ENCODE measurements around the gene TMEM134.

DNA sequence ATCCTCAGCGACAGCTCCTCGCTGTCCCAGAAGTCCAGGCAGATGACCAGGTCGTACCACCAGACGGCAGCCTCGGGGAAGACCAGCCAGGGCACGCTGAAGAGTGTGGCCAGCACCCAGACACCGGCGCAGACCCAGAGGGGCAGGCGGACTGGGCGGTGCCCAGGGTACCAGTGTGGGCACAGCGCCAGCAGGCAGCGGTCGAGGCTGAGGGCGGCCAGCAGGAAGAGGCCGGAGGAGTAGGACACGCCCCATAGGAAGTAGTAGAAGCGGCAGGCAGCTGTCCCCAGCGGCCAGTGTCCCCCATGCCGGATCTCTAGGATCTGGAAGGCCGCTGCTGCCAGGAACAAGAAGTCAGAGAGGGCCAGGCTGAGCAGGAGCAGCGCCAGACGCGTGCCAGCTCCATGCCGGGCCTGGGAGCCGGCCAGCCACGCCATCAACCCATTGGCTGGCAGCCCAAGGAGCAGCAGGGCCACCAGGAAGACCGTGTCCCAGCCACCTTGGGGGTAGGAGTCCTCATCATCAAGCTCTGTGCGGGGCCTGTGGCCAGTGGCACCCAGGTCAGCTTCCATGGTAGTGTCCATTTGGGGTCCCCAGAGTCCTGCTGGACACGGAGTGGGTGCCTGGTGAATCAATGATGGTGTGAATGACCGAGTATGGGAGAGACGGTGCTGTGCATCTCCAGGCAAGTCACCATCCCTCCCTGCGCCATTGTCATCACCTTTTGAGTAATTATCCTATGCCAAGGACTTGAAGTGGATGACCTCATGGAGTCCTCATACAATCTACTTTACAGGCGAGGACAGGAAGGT is 16.7 kb downstream of the TMEM134 start, which contains the start of gene GPR152:
- TF ChIP-seq TAF1 (IDR thresholded peaks at IDR 0.05; ENCODE audit: low read depth, low read length) (no peak), PAX5 (IDR thresholded peaks at IDR 0.05; ENCODE audit: insufficient read depth, low read length, severe bottlenecking) (no peak), POLR2AphosphoS5 (IDR thresholded peaks at IDR 0.05; ENCODE audit: low read depth, low read length) (no peak), POLR2A (IDR thresholded peaks at IDR 0.05; ENCODE audit: low read depth, low read length) (no peak), POU2F2 (IDR thresholded peaks at IDR 0.05; ENCODE audit: low read depth, low read length) (no peak)
